Measurements from ENCODE around the gene PPM1H. TPM values are rescaled to one million over a fixed set of nuclear protein-coding genes. Genes with fewer than 3 reads are reported as not detected.
"Not testable (repeated sequence)": the region's sequence is repeated elsewhere in the genome, so short reads cannot be mapped to it uniquely, and the experiment has no call there.

PPM1H gene
- total and polyA plus RNA-seq, 2 donors: 1.4 to 6.5 TPM

- Histone ChIP-seq H3K4me1 (ENCODE audit: insufficient read depth) (no peaks in the 10 kb centered on the region), H3K4me3 (ENCODE audit: low read depth, low read length) (no peak overlapping the region), H3K36me3 (ENCODE audit: insufficient read depth) (no peaks in the 10 kb centered on the region), H3K27ac (ENCODE audit: low read depth) (no peak overlapping the region)
- WGBS: 79% methylated on average over 8 of the region's 8 CpGs
- no peak for DNase-seq (ENCODE audit: extremely low spot score)
Measured at GRCh38 chr12:62732861-62733427, 202.0 kb downstream of the PPM1H start.

DNA sequence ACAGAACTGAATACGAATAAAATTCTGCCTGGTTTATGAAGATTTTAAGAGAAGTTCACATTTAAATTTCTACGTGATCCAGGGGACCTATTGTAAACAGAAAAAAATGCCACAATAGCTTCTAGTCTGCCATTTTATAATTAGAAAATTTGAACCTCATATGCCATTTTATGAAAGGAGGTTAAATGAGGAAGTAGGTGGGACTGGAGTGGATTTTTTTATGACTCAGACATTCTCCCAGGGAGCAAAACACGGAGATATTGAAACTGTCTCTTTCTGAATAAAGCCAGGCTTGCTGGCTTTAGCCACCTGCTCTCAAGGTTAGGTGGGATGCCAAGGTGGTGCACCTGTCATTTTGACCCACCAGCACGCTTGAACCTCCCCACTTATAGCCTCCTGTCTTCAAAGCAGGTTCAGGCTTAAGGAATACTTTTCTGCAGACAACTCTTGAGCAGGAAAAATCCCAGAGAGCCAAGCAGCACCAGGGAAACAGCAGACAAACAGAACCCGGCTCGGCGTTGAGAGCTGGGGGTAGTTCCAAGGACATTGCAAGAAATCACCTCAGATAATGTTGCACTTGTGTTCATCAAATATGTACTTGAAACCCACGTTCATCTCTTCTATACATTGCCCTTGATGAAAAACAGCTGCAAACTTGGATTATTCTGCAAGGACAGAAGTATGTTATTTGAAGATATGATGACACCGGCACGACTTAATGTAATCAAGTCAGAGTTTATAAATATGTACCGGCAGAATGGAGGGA, 203.7 kb downstream of the PPM1H start:
- H3K27ac ChIP-seq (ENCODE audit: low read depth): peak overlapping the region; percentile 48
- WGBS: 24% methylated on average over 11 of the region's 11 CpGs
- H3K4me1 ChIP-seq (ENCODE audit: insufficient read depth): no peaks in the 10 kb centered on the region
- no peaks in the 10 kb centered on the region for H3K36me3 ChIP-seq (ENCODE audit: insufficient read depth)
- H3K4me3 ChIP-seq (ENCODE audit: low read depth, low read length): no peak overlapping the region
- no peak for DNase-seq (ENCODE audit: extremely low spot score)

DNA sequence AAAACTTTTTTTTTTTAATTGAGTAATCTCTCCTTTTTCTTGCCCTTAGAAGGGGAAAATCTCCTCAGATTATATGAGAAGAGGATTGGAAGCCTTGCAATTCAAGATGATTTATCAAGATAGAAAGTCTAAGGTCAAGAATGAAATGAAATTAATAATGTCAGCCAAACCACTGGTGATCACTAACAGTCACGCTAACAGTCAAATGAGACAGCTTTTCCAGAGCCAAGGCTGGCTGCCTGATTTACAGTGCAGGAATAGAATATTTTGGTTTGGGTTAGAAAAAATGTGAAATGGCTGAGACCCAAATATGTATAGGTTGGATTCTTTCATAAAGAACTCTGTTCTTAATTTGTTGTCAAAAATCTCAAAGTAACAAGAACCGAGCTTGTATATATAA, 204.3 kb downstream of the PPM1H start:
- no peaks in the 10 kb centered on the region for H3K36me3 ChIP-seq (ENCODE audit: insufficient read depth)
- H3K4me3 ChIP-seq (ENCODE audit: low read depth, low read length): no peak overlapping the region
- 35% methylated on average over 2 of the region's 2 CpGs for WGBS
- H3K4me1 ChIP-seq (ENCODE audit: insufficient read depth): no peaks in the 10 kb centered on the region
- no peak for DNase-seq (ENCODE audit: extremely low spot score)
- H3K27ac ChIP-seq (ENCODE audit: low read depth): no peak overlapping the region

GRCh38 chr12:62729579-62730544, 205.1 kb downstream of the PPM1H start:
- H3K36me3 ChIP-seq (ENCODE audit: insufficient read depth); DNase-seq (ENCODE audit: extremely low spot score); H3K4me3 ChIP-seq (ENCODE audit: low read depth, low read length); H3K27ac ChIP-seq (ENCODE audit: low read depth); H3K4me1 ChIP-seq (ENCODE audit: insufficient read depth): not testable (repeated sequence)
- 71% methylated on average over 13 of the region's 13 CpGs for WGBS

- no peak for DNase-seq (ENCODE audit: extremely low spot score)
- WGBS: 96% methylated on average over 2 of the region's 2 CpGs
- no peak overlapping the region for H3K4me3 ChIP-seq (ENCODE audit: low read depth, low read length)
- no peaks in the 10 kb centered on the region for H3K36me3 ChIP-seq (ENCODE audit: insufficient read depth)
- H3K27ac ChIP-seq (ENCODE audit: low read depth): no peak overlapping the region
- no peaks in the 10 kb centered on the region for H3K4me1 ChIP-seq (ENCODE audit: insufficient read depth)
Measured at GRCh38 chr12:62728741-62729140, 206.2 kb downstream of the PPM1H start.

DNA sequence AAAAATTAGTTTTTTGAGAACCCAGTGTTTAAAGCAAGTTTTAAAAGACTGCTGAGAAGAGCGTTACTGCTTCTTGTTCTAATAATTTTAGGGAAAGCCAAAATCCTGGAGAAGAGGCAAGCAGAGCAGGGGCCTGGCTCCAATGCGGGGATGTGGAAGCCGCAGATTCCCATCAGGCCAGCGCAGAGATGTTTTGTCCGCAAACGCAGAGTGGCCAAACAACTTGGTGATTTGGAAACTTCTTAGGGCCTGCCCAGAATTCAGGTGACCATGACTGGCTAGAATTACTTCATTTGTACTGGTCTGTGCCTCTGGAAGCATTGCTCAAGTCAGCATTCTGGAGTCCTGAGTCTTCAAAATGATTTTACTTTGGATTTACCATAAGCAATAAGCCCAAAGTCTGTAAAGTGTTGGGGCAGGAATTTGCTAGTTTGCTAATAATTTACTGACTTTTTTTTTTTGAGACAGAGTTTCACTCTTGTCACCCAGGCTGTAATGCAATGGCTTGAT, 208.4 kb downstream of the PPM1H start:
- H3K36me3 ChIP-seq (ENCODE audit: insufficient read depth): no peaks in the 10 kb centered on the region
- 98% methylated on average over 6 of the region's 6 CpGs for WGBS
- H3K27ac ChIP-seq (ENCODE audit: low read depth): no peak overlapping the region
- no peak overlapping the region for H3K4me3 ChIP-seq (ENCODE audit: low read depth, low read length)
- no peak for DNase-seq (ENCODE audit: extremely low spot score)
- no peaks in the 10 kb centered on the region for H3K4me1 ChIP-seq (ENCODE audit: insufficient read depth)

- no peak overlapping the region for H3K27ac ChIP-seq (ENCODE audit: low read depth)
Measured at GRCh38 chr12:62725781-62726180, 209.2 kb downstream of the PPM1H start.

DNA sequence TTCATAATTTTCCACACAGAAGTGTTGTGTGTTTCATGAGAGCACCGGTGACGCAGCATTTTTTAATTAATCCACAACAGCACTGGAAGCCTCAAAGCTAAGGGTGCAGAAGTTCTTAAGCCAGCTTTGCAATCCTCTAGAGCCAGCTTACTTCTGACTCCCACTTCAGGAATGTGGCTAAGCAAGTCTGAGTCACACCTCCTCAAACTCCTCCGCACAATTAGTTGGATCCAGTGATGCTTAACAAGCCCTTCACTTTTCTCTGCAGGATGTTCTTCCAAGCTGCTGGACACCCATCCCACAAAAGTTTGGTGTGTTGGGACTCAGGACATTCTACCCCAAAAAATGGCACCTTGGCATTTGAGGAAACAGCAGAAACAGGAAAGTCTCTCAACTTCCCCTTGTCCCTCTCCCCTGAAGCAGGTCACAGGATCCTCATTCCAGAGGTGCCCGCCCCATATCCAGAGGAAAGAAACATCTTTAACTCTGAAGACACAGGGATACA, 210.0 kb downstream of the PPM1H start:
- DNase-seq (ENCODE audit: extremely low spot score): no peak
- Histone ChIP-seq H3K4me1 (ENCODE audit: insufficient read depth) (no peaks in the 10 kb centered on the region), H3K4me3 (ENCODE audit: low read depth, low read length) (no peak overlapping the region), H3K36me3 (ENCODE audit: insufficient read depth) (no peaks in the 10 kb centered on the region), H3K27ac (ENCODE audit: low read depth) (no peak overlapping the region)
- 52% methylated on average over 4 of the region's 4 CpGs for WGBS

More at GRCh38 chr12:62725781-62726180, 209.2 kb downstream of the PPM1H start:
- Histone ChIP-seq H3K4me1 (ENCODE audit: insufficient read depth) (no peaks in the 10 kb centered on the region), H3K4me3 (ENCODE audit: low read depth, low read length) (no peak overlapping the region), H3K36me3 (ENCODE audit: insufficient read depth) (no peaks in the 10 kb centered on the region)
- DNase-seq (ENCODE audit: extremely low spot score): no peak
- WGBS: 89% methylated on average over 1 of the region's 1 CpG

- Histone ChIP-seq H3K36me3 (ENCODE audit: insufficient read depth) (no peaks in the 10 kb centered on the region), H3K4me1 (ENCODE audit: insufficient read depth) (no peaks in the 10 kb centered on the region), H3K27ac (ENCODE audit: low read depth) (no peak overlapping the region), H3K4me3 (ENCODE audit: low read depth, low read length) (no peak overlapping the region)
- WGBS: 95% methylated on average over 3 of the region's 3 CpGs
- DNase-seq (ENCODE audit: extremely low spot score): no peak
Measured at GRCh38 chr12:62724285-62724684, 210.7 kb downstream of the PPM1H start.

GRCh38 chr12:62722971-62723680, 211.8 kb downstream of the PPM1H start:
- no peaks in the 10 kb centered on the region for H3K4me1 ChIP-seq (ENCODE audit: insufficient read depth)
- no peak for DNase-seq (ENCODE audit: extremely low spot score)
- no peaks in the 10 kb centered on the region for H3K36me3 ChIP-seq (ENCODE audit: insufficient read depth)
- WGBS: 94% methylated on average over 3 of the region's 3 CpGs
- no peak overlapping the region for H3K27ac ChIP-seq (ENCODE audit: low read depth)
- no peak overlapping the region for H3K4me3 ChIP-seq (ENCODE audit: low read depth, low read length)

GRCh38 chr12:62720661-62721330, 214.2 kb downstream of the PPM1H start:
- H3K36me3 ChIP-seq (ENCODE audit: insufficient read depth): no peaks in the 10 kb centered on the region
- 63% methylated on average over 8 of the region's 8 CpGs for WGBS
- no peaks in the 10 kb centered on the region for H3K4me1 ChIP-seq (ENCODE audit: insufficient read depth)
- no peak overlapping the region for H3K27ac ChIP-seq (ENCODE audit: low read depth)
- no peak for DNase-seq (ENCODE audit: extremely low spot score)
- H3K4me3 ChIP-seq (ENCODE audit: low read depth, low read length): no peak overlapping the region

GRCh38 chr12:62720025-62720424, 214.9 kb downstream of the PPM1H start:
- H3K36me3 ChIP-seq (ENCODE audit: insufficient read depth): no peaks in the 10 kb centered on the region
- 90% methylated on average over 2 of the region's 2 CpGs for WGBS

More at GRCh38 chr12:62720025-62720424, 214.9 kb downstream of the PPM1H start:
- DNase-seq (ENCODE audit: extremely low spot score): no peak
- Histone ChIP-seq H3K27ac (ENCODE audit: low read depth) (no peak overlapping the region), H3K4me3 (ENCODE audit: low read depth, low read length) (no peak overlapping the region), H3K4me1 (ENCODE audit: insufficient read depth) (no peaks in the 10 kb centered on the region)

Data from urinary bladder (tissue), 4 donors.